ENCODE results near the gene BICRA. TPM values are rescaled to one million over a fixed set of nuclear protein-coding genes. Genes with fewer than 3 reads are reported as not detected.

Gene BICRA
- total and polyA plus RNA-seq, 2 of the 4 experiments (the other 2 are of a cell fraction): 1.8 to 3.5 TPM

DNA sequence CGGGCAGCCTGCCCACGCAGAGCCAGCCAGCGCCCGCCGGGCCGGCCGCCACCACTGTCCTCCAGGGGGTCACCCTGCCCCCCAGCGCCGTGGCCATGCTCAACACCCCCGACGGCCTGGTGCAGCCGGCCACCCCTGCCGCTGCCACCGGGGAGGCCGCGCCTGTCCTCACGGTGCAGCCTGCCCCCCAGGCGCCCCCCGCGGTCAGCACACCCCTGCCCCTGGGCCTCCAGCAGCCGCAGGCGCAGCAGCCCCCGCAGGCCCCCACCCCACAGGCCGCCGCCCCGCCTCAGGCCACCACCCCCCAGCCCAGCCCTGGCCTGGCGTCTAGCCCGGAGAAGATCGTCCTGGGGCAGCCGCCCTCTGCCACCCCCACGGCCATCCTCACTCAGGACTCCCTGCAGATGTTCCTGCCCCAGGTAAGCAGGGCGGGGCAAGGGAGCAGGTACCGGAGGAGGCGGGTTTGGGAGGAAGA is 72.0 kb downstream of the BICRA start:
- Histone ChIP-seq H3K4ac (ENCODE audit: low read depth, low read length) (no peak overlapping the region), H4K5ac (ENCODE audit: low read depth, low read length) (no peak overlapping the region), H2AK5ac (ENCODE audit: low read depth, low read length) (no peak overlapping the region), H3K79me1 (ENCODE audit: low read depth in 1 of 2, low read length in 2 of 2) (peaks cover 16 to 37% of the 10 kb centered on the region in 2 experiments), H2BK15ac (ENCODE audit: low read depth, low read length) (no peak overlapping the region), H2AK9ac (replicated peaks; ENCODE audit: low read depth, low read length, poor library complexity) (no peak overlapping the region), H3K4me2 (ENCODE audit: low read depth, low read length) (no peak overlapping the region), H3K27ac (ENCODE audit: insufficient read depth, low read length) (no peak overlapping the region), H3K4me1 (ENCODE audit: control insufficient read depth, insufficient read depth, low read length) (no peaks in the 10 kb centered on the region), H2BK20ac (ENCODE audit: low read depth, low read length) (no peak overlapping the region), H4K20me1 (ENCODE audit: insufficient read depth, low read length) (peaks cover 9% of the 10 kb centered on the region), H3K14ac (replicated peaks; ENCODE audit: low read depth, low read length) (no peak overlapping the region), H3K27me3 (ENCODE audit: control insufficient read depth, insufficient read depth, low read length) (no peaks in the 10 kb centered on the region), H2AFZ (replicated peaks; ENCODE audit: low read length, poor library complexity) (peak overlapping the region; percentile 14), H3K9me1 (ENCODE audit: insufficient read depth, low read length) (0 out of 2 replicates have a peak, but pooled peaks cover 8% of the 10 kb centered on the region), H3K36me3 (ENCODE audit: control insufficient read depth, insufficient read depth, low read length) (peaks cover 52% of the 10 kb centered on the region), H3K9ac (ENCODE audit: low read depth, low read length) (no peak overlapping the region), H4K8ac (ENCODE audit: low read depth in 2 of 2, low read length in 2 of 2) (no peak overlapping the region), H3K9me3 (ENCODE audit: control insufficient read depth, insufficient read depth, low read length) (no peaks in the 10 kb centered on the region), H3K56ac (ENCODE audit: extremely low read depth, insufficient read depth, low read length) (no peak overlapping the region), H3K4me3 (ENCODE audit: insufficient read depth, low read depth, low read length) (no peak overlapping the region), H4K91ac (ENCODE audit: insufficient read depth, low read depth, low read length) (no peak overlapping the region), H2BK5ac (ENCODE audit: low read depth, low read length, poor library complexity, severe bottlenecking) (no peak overlapping the region), H2BK120ac (ENCODE audit: low read depth, low read length) (no peak overlapping the region), H3K23ac (ENCODE audit: low read depth, low read length) (no peak overlapping the region), H3K18ac (ENCODE audit: low read depth, low read length) (no peak overlapping the region)
- CTCF ChIA-PET: no interaction called here
- dilution Hi-C loops (cut with HindIII; ENCODE audit: low sequenced_read_pairs, unreplicated experiment) (no loop called here), intact Hi-C loops (cut with micrococcal nuclease) (no loop called here), in situ Hi-C loops (cut with MboI; ENCODE audit: low sequenced_read_pairs) (no loop called here)
- no peak for DNase-seq
- TF ChIP-seq, protein P1, sequence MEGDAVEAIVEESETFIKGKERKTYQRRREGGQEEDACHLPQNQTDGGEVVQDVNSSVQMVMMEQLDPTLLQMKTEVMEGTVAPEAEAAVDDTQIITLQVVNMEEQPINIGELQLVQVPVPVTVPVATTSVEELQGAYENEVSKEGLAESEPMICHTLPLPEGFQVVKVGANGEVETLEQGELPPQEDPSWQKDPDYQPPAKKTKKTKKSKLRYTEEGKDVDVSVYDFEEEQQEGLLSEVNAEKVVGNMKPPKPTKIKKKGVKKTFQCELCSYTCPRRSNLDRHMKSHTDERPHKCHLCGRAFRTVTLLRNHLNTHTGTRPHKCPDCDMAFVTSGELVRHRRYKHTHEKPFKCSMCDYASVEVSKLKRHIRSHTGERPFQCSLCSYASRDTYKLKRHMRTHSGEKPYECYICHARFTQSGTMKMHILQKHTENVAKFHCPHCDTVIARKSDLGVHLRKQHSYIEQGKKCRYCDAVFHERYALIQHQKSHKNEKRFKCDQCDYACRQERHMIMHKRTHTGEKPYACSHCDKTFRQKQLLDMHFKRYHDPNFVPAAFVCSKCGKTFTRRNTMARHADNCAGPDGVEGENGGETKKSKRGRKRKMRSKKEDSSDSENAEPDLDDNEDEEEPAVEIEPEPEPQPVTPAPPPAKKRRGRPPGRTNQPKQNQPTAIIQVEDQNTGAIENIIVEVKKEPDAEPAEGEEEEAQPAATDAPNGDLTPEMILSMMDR (conservative IDR thresholded peaks at IDR 0.05; ENCODE audit: low read depth, low read length): no peak
- TF ChIP-seq MAFK (IDR thresholded peaks at IDR 0.05; ENCODE audit: low read depth, low read length) (no peak), CEBPB (IDR thresholded peaks at IDR 0.05; ENCODE audit: low read depth, low read length) (no peak), ELK1 (IDR thresholded peaks at IDR 0.05; ENCODE audit: borderline replicate concordance, low read depth, low read length) (no peak), BHLHE40 (IDR thresholded peaks at IDR 0.05; ENCODE audit: low read depth, low read length) (no peak), RFX5 (IDR thresholded peaks at IDR 0.05; ENCODE audit: low read depth, low read length) (no peak), RAD21 (IDR thresholded peaks at IDR 0.05; ENCODE audit: low read length) (no peak), RCOR1 (IDR thresholded peaks at IDR 0.05; ENCODE audit: insufficient replicate concordance, low read length) (no peak), NFE2L2 (IDR thresholded peaks at IDR 0.05; ENCODE audit: low read depth, low read length) (no peak)
- 96% methylated on average over 9 of the region's 34 CpGs; no CpG with 5 or more reads in 1 of the 2 experiments for WGBS, 2 experiments (ENCODE audit: extremely low coverage in 2 of 2, insufficient read length in 1 of 2)
- BruUV-seq (replicated peaks): no TSS peak
- POLR2A ChIA-PET (ENCODE audit: unreplicated experiment): no interaction called here
- ATAC-seq (ENCODE audit: low read depth): no peak
